GM20000 (cell line): ENCODE measurements around the gene LY86.

ENCODE experiments used
- DNase-seq: peaks from one replicate; pipeline ENCODE4 v3.0.0; 2012; ENCODE audit warnings: low spot score
- CTCF ChIP-seq: IDR thresholded peaks from 2 replicates; pipeline ENCODE4 v1.5.1; 2012; ENCODE audit warnings: mild to moderate bottlenecking, control low read depth; ENCODE audit errors: extremely low read depth, missing control alignments

The LY86 gene

GRCh38 chr6:6678811-6679210, 90.3 kb downstream of the LY86 start:
- DNase-seq: no peak
- TF ChIP-seq CTCF: no peak

GRCh38 chr6:6679633-6680032, 91.1 kb downstream of the LY86 start:
- no peak for TF ChIP-seq CTCF
- DNase-seq: no peak

DNA sequence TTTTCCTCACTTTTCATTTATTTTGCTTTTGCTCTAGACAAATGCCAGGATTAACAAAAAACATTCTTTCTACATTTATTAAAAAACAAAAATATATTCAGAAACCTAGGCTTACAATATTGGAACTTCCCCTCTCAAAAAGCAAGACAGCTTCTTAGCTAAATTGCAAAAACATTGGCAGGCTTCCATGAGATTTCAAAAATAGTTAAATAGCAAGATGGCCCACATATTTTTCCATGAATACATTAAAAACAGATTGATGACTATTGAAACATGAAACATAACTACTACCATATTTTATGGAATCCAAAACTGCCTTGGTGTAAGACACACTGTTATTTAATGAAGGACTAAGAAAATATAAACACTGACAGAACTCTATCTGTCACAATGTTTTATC, 92.0 kb downstream of the LY86 start:
- DNase-seq: no peak

DNA sequence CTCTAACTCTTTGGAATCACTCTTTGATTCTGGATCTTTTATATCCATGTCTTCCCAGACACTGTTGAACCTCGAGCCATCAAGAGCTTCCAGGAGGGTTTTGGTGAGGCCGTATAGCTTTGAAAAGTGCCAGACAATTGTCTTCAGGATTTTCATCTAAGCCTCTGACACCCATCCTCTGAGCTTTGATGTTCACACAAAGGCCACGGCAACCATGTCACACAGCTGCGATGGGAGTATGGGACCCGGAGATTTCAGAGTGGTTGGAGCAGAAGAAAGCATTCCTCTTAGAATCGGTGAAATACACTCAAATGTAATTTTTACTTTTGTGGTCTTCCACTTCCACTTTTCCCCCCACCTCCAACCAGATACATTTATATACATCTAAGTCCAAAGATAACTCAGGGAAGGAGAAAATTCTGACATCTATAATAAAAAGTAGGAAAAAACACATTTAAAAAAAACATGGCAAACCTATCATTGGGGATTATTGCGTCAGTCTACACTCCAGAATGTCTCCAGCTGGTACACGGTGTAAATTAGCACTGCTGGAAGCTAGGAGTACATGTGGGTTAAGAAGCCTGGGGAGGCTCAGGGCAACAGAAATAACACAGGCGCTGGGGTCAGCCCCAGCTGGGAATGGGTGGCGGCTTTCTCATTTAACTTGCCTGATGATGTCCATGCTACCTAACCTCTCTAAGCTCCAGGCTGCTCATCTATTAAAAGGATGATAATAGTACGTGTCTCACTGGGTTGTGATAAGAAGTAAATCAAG, 92.7 kb downstream of the LY86 start:
- TF ChIP-seq CTCF: no peak
- no peak for DNase-seq

More for the DNA sequence above, 92.0 kb downstream of the LY86 start:
- TF ChIP-seq CTCF: no peak

- no peak for DNase-seq
- TF ChIP-seq CTCF: no peak
These were observed 93.7 kb downstream of the LY86 start for GRCh38 chr6:6682225-6682624.

DNA sequence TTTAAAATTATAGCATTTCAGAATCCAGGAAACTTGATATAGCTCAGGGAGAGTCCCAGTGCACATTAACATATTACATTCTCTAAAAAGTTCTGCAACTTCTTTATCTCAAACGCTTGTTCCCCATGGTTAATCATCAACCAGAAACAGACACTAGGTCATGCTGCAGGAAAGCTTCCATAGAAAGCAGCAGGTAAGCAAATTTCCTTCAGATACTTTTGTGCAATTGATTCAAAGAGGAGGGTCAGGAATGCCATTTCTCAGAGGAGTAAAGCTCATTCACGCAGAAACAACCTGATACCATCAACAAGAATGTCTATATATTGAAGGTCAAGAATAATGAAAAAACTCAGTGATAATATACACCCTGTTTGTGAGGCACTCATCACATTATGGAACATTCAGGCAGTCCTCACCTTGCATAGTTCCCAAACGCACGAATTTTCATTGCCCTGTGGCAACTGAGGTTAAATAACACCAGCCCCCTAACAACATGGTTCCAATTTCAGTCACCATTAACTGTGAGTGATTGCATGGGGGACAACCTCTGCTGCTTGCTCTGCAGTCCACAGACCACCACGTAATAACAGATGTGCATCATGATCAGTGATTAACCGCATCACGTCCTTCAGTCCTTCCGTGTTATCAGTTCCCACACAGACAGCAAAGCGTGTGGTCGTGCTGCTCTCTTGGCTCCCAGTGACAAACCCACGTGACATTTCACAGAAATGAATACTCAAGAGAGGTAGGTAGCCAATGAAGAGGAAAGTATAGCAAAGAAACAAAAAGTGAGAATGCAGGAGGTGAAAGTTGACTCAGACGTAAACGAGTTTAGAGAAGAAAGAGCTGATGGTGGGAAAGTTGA, 95.7 kb downstream of the LY86 start:
- peak; percentile 85 for DNase-seq
- TF ChIP-seq CTCF: no peak

GRCh38 chr6:6685249-6686040, 96.9 kb downstream of the LY86 start:
- TF ChIP-seq CTCF: no peak
- no peak for DNase-seq
